Duodenal mucosa (tissue), 2 donors: ENCODE results near the gene MMP8.

Experiments used
- H3K27ac ChIP-seq: one replicate; pipeline ENCODE4 v1.7.0; 2013; ENCODE audit warnings: low read depth, low read length
- H3K27me3 ChIP-seq, 2 donors: one replicate each; pipeline ENCODE4 v1.7.0; 2013; ENCODE audit warnings: low read length in 2 of 2, control low read depth in 1 of 2; ENCODE audit not compliant: insufficient read depth in 2 of 2, control insufficient read depth in 1 of 2
- H3K36me3 ChIP-seq, 2 donors: one replicate each; pipeline ENCODE4 v1.7.0; 2013; ENCODE audit warnings: low read length in 2 of 2, control low read depth in 1 of 2; ENCODE audit not compliant: insufficient read depth in 2 of 2, control insufficient read depth in 1 of 2
- H3K4me1 ChIP-seq, 2 donors: one replicate each; pipeline ENCODE4 v1.7.0; 2013; ENCODE audit warnings: low read length in 2 of 2, control low read depth in 1 of 2; ENCODE audit not compliant: insufficient read depth in 2 of 2, control insufficient read depth in 1 of 2
- H3K4me3 ChIP-seq, 2 donors: one replicate each; pipeline ENCODE4 v1.7.0; 2013; ENCODE audit warnings: low read length in 2 of 2, low read depth in 1 of 2
- H3K9ac ChIP-seq, 2 donors: one replicate each; pipeline ENCODE4 v1.7.0; 2013; ENCODE audit warnings: low read length in 2 of 2, low read depth in 1 of 2
- H3K9me3 ChIP-seq, 2 donors: one replicate each; pipeline ENCODE4 v1.7.0; 2013; ENCODE audit warnings: low read length in 2 of 2, control low read depth in 1 of 2; ENCODE audit not compliant: control insufficient read depth in 1 of 2

MMP8 gene

DNA sequence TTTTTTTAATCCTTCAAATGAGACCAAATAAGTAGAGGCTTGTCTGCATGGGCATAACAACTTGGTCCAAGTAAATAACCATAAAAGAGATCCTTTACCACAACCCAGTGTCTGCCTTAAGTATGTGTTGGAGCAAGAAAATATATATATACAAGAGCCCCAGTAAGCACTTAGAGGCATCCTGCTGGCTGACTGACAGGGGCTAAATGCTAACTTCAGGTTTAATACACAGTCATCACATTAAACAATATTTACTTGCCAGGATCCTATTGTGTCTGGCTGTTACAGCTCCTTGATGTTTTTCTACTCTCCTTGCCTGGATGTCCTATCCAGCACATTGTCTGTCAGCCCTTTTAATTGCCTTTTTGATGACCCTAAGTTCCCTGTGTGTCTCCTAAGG lies 62.1 kb downstream of the MMP8 start:
- no peak overlapping the region for H3K27ac ChIP-seq
- H3K4me3 ChIP-seq, result no peak overlapping the region
- H3K9me3 ChIP-seq, result no peaks in the 10 kb centered on the region
- H3K27me3 ChIP-seq, result no peaks in the 10 kb centered on the region
- no peaks in the 10 kb centered on the region for H3K36me3 ChIP-seq
- no peaks in the 10 kb centered on the region for H3K4me1 ChIP-seq
- H3K9ac ChIP-seq, result no peak overlapping the region
